ENCODE measurements around the gene GNAQ.
A peak's percentile ranks its signal among the peaks of the same experiment; 100 is the strongest.
"Not testable (repeated sequence)": the region's sequence is repeated elsewhere in the genome, so short reads cannot be mapped to it uniquely, and the experiment has no call there.

Gene GNAQ

GRCh38 chr9:77726814-77727213 is 304.8 kb downstream of the GNAQ start:
- DNase-seq (ENCODE audit: low spot score) = no peak

GRCh38 chr9:77726289-77726688 is 305.3 kb downstream of the GNAQ start:
- no peak for DNase-seq (ENCODE audit: low spot score)

DNA sequence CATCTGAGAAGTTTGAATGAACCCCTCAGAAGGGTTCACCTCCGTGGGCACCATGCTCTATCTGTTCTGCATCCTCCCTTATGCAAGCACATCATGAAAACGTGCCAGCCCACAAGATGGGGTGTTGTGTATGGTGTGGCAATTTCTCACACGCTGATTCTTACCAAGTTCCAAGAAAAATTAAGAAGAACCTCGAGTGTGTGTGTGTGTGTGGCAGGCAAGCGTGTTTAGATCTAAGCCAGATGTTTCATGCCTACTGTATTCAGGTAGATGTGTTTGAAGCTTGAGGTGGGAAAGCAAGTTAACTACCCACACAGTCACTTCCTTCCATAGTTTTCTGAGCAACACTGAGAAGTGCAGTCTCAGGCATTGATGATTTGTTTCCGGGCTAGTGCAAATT is 305.8 kb downstream of the GNAQ start:
- DNase-seq (ENCODE audit: low spot score) = peak; percentile 2

GRCh38 chr9:77725046-77725694 is 306.4 kb downstream of the GNAQ start:
- DNase-seq (ENCODE audit: low spot score) = no peak

DNA sequence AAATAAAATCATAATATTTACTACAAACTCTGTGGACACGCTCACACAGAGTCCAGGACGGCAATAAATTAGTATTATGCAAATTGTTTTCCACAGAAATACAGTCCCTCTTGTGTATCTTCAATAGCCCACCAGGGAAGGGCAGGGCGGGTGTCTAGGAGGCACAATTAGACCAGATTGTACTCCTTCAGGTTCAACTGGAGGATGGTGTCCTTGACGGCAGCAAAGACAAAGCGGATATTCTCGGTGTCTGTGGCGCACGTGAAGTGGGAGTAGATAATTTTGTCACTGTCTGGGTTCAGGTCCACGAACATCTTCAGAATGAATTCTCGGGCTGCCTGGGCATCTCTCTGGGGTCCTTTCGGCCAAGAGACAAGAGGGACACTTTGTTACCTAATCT is 310.5 kb downstream of the GNAQ start:
- not testable (repeated sequence) for DNase-seq (ENCODE audit: low spot score)

GRCh38 chr9:77719321-77719720 is 312.3 kb downstream of the GNAQ start:
- DNase-seq (ENCODE audit: low spot score) = no peak

- not testable (repeated sequence) for DNase-seq (ENCODE audit: low spot score)
Measured at GRCh38 chr9:77718298-77718640, 313.3 kb downstream of the GNAQ start.

- DNase-seq (ENCODE audit: low spot score) = not testable (repeated sequence)
Measured at GRCh38 chr9:77717608-77718297, 313.9 kb downstream of the GNAQ start.

GRCh38 chr9:77714077-77714549 is 317.5 kb downstream of the GNAQ start:
- DNase-seq (ENCODE audit: low spot score) = no peak

DNA sequence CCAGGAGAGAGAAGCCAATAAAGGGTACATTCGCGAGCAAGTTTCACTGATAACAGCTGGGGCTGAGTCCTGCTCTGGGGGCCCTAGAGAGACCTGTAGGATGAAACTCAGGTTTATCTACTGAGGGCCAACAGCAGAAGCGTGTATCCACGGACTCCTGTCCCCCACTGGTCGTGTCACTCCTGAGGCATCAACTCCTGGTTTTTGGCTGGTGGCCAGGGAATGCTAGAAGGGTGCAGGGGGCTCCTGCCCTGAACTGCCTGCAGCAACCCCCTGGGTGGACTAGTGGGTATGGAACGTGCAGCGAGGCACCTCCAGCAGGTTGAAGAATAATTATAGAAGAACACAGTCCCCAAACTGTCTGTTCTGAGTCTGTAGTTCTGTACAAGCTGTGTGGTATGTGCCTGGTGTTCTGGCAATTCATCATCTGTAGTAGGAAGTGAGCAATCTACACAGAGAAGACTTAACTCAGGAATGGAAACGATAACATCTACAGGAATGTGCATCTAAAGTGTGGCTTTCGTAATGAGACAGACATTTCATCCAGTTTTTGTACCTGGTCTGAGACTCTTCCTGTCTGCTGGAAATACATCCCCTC is 319.0 kb downstream of the GNAQ start:
- DNase-seq (ENCODE audit: low spot score) = no peak

DNA sequence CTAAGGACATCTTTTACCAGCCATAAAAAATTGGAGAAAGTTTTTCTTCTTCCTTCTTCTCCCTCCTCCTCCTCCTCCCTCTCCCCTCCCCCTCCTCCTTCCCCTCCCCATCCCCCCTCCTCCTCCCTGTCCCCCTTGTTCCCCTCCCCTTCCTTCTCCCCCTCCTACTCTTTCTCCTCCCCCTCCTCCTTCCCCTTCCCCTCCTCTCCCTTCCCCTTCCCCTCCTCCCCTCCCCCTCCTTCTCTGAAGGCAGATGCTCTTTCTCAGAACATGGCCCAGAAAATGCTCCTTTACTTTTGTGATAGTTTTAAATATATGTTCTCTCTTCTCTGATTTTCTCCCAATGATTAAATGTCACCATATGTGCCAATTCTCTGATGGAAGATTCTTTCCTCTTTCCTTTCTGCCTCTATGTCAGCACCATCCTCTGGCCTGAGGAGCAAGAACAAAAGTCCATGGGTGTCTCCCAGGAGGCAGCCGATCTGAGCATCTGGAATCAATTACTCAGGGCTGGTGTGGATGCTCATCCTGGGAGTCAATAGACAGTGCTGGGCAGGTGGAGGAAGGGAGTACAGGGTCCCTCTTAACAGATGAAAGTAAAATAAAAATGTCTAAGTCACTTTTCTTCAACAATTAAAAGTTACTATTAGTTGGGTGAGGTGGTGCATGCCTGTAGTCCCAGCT is 320.5 kb downstream of the GNAQ start:
- DNase-seq (ENCODE audit: low spot score) = no peak

GRCh38 chr9:77710316-77710715 is 321.3 kb downstream of the GNAQ start:
- DNase-seq (ENCODE audit: low spot score) = no peak

- no peak for DNase-seq (ENCODE audit: low spot score)
Measured at GRCh38 chr9:77708064-77708815, 323.4 kb downstream of the GNAQ start.

DNA sequence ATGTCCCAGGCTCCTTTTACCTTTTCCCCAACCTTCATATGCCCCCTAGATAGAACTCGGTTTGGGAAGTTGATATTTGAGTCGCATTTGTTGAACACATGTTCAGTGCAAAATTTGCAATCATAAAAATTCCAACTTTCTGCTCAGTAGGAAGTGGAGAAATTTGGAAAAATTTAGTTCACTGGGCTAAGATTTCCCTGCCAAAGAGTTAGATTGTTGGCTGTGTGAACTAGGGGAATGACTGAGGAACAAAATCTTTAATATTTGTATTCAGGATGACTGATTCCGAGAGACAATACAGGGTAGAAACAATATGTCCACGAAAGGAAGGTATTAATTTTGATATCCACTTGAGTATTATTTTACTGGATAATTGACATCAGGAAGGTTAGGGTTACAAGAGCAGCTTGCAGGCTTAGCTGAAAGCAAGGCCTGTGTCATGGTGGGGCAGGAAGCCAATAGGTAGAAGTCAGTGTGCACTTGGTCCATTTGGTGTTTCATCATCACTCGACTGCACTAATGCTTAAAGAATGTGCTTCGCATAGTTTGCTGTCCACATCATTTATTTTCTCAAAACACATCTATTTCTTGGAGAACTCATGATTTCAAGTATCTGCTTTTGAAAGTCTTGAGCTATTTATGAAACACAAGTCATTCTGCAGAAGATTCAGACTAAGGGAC is 324.1 kb downstream of the GNAQ start:
- DNase-seq (ENCODE audit: low spot score) = no peak

GRCh38 chr9:77705636-77706035 is 326.0 kb downstream of the GNAQ start:
- DNase-seq (ENCODE audit: low spot score) = no peak

DNA sequence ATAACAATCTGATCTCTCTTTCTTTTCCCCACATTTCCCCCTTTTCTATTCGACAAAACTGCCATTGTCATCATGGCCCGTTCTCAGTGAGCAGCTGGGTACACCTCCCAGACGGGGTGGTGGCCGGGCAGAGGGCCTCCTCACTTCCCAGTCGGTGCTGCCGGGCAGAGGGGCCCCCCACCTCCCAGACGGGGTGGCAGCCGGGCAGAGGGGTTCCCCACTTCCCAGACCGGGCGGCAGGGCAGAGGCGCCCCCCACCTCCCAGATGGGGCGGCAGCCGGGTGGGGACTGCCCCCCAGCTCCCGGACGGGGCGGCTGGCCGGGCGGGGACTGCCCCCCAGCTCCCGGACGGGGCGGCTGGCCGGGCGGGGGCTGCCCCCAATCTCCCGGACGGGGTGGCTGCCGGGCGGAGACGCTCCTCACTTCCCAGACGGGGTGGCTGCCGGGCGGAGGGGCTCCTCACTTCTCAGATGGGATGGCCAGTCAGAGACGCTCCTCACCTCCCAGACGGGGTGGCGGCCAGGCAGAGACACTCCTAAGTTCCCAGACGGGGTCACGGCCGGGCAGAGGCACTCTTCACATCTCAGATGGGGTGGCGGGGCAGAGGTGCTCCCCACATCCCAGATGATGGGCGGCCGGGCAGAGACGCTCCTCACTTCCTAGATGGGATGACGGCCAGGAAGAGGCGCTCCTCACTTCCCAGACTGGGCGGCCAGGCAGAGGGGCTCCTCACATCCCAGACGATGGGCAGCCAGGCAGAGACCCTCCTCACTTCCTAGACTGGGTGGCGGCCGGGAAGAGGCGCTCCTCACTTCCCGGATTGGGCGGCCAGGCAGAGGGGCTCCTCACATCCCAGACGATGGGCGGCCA is 328.9 kb downstream of the GNAQ start:
- DNase-seq (ENCODE audit: low spot score) = not testable (repeated sequence)

GRCh38 chr9:77697238-77697984 is 334.2 kb downstream of the GNAQ start:
- DNase-seq (ENCODE audit: low spot score) = no peak

DNA sequence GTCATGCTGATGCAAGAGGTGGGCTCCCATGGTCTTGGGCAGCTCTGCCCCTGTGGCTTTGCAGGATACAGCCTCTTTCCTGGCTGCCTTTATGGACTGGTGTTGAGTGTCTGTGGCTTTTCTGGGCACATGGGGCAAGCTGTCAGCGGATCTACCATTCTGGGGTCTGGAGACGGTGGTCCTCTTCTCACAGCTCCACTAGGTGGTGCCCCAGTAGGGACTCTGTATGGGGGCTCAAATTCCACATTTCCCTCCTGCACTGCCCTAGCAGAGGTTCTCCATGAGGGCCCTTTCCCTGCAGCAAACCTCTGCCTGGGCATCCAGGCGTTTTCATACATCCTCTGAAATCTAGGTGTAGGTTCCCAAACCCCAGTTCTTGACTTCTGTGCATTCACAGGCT is 340.9 kb downstream of the GNAQ start:
- not testable (repeated sequence) for DNase-seq (ENCODE audit: low spot score)

- DNase-seq (ENCODE audit: low spot score) = not testable (repeated sequence)
Measured at GRCh38 chr9:77690119-77690518, 341.5 kb downstream of the GNAQ start.

- not testable (repeated sequence) for DNase-seq (ENCODE audit: low spot score)
Measured at GRCh38 chr9:77687737-77688136, 343.9 kb downstream of the GNAQ start.
